Measurements from ENCODE around the gene PTPRF.

PTPRF gene

DNA sequence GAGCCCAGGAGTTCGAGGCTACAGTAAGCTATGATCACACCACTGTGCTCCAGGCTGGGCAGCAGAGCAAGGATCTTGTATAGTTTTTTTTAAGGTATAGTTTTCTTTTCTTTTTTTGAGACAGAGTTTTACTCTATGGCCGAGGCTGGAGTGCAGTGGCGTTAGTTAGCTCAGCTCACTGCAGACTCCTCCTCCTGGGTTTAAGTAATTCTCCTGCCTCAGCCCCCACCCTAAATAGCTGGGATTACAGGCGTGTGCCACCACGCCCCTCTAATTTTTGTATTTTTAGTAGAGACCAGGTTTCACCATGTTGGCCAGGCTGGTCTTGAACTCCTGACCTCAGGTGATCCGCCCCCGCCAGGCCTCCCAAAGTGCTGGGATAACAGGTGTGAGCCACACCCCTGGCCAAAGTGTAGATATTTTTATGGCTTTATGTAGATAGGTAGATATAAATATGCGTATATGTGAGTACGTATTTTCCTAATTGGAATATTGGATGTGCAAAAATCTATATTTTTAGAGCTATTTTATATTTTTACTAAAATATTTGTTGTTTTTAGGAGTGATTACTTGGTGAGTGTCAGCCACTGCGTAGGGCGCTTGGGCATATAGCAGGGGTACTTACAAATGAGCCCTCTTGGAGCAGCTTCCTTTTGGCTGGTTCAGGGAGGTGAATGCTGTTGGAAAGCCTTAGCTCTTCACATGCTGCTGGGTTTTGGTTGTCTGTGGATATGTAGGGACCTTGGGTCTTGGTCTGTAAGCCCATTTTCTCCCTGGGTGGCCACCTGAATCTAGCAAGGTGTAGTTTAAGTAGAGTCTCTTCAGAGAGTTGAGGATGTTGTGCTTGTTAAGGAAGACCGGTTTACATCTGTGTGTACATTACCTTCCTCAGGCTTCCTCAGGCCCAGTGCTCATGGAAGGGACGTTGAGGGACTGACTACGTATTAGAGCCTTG lies 128.8 kb downstream of the PTPRF start:
- H3K4me3 ChIP-seq (ENCODE audit: low read depth, low read length), result no peak overlapping the region
- no peak for TF ChIP-seq CTCF (IDR thresholded peaks at IDR 0.05; ENCODE audit: low read depth, low read length)

DNA sequence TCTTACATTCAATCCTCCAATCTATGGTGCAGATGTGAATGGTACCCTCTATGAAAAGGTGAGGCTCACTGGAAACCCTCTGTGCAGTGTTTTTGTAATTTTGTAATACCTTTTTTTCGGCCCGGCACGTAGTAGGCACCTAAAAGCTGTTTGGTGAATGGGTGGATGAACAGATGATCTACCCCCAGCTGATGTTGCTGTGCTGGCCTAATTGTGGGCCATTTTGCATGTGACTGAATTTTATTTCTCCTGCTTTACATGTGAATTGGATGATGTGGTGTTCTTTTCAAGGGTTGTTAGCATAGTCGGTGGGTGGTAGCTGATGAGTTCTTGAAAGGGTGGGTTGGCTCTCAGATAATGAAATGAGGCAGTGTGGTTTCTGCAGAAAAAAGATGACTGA lies 129.7 kb downstream of the PTPRF start:
- TF ChIP-seq CTCF (IDR thresholded peaks at IDR 0.05; ENCODE audit: low read depth, low read length), result no peak
- H3K4me3 ChIP-seq (ENCODE audit: low read depth, low read length), result no peak overlapping the region

GRCh38 chr1:43664369-43664768 lies 133.7 kb downstream of the PTPRF start:
- no peak for TF ChIP-seq CTCF (IDR thresholded peaks at IDR 0.05; ENCODE audit: low read depth, low read length)
- H3K4me3 ChIP-seq (ENCODE audit: low read depth, low read length), result no peak overlapping the region

DNA sequence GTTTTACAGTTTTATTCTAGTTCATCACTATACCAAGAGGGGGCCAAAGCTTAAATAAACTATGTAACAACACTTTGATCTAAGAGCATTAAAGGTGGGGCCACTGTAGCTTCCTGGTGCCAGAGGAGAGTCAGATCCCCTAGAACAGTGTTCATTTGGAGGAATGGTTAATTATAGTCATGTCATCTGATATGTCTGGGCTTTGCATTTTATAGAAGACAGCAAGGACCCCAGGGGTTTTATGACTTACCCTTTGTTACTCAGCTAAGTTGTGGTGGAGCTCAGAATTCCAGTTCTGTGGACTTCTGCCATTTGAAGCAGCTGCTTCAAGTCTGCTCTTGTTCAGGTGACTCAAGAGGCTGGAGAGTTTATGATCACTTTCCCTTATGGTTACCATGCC lies 135.9 kb downstream of the PTPRF start:
- TF ChIP-seq CTCF (IDR thresholded peaks at IDR 0.05; ENCODE audit: low read depth, low read length), result no peak
- no peak overlapping the region for H3K4me3 ChIP-seq (ENCODE audit: low read depth, low read length)

DNA sequence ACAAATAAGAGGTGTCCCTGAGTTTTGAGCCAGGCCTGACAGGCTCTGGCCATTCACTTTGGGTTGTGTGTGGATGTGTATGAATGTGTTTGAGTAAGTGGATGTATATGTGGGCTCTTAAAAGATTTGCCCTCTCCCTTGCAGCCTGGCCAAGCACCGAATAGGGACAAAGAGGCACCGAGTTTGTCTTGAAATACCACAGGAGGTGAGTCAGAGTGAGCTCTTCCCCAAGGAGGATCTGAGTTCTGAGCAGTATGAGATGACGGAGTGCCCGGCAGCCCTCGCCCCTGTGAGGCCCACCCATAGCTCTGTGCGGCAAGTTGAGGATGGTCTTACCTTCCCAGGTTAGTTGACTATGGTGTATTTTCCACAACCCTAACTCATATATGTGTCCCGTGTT lies 138.3 kb downstream of the PTPRF start:
- no peak overlapping the region for H3K4me3 ChIP-seq (ENCODE audit: low read depth, low read length)
- TF ChIP-seq CTCF (IDR thresholded peaks at IDR 0.05; ENCODE audit: low read depth, low read length), result no peak

DNA sequence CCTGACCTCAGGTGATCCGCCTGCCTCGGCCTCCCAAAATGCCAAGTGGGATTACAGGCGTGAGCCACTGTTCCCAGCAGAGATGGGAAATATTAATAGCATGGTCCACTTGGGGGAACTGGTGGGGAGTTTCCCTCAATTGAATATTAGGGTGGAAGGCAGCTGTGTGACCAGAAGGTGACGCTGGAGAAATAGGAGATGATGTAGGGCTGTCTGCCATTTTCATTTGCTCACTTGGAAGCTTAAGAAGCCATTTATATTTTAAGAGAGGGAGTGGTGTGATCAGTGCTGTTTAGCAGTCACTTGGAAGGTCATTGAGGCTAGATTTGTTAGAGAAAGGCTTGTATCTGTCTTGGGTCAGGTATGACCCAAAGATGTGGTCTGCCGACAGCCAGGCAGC lies 139.2 kb downstream of the PTPRF start:
- no peak overlapping the region for H3K4me3 ChIP-seq (ENCODE audit: low read depth, low read length)

More for the DNA sequence above, 139.2 kb downstream of the PTPRF start:
- TF ChIP-seq CTCF (IDR thresholded peaks at IDR 0.05; ENCODE audit: low read depth, low read length), result no peak

Measured in WI38 (cell line).